ENCODE results near the gene ITPR1.

- TF ChIP-seq CTCF (conservative IDR thresholded peaks at IDR 0.05; ENCODE audit: low read depth, low read length) = no peak
- no peak for TF ChIP-seq EZH2 (IDR thresholded peaks at IDR 0.05; ENCODE audit: low read length, unreplicated experiment)
- no peak for TF ChIP-seq EZH2phosphoT487 (IDR thresholded peaks at IDR 0.05; ENCODE audit: borderline replicate concordance, low read length)
Observed at GRCh38 chr3:4703054-4703480, 209.9 kb downstream of the ITPR1 start.
